ENCODE data around the gene MRPL55.

Gene MRPL55

DNA sequence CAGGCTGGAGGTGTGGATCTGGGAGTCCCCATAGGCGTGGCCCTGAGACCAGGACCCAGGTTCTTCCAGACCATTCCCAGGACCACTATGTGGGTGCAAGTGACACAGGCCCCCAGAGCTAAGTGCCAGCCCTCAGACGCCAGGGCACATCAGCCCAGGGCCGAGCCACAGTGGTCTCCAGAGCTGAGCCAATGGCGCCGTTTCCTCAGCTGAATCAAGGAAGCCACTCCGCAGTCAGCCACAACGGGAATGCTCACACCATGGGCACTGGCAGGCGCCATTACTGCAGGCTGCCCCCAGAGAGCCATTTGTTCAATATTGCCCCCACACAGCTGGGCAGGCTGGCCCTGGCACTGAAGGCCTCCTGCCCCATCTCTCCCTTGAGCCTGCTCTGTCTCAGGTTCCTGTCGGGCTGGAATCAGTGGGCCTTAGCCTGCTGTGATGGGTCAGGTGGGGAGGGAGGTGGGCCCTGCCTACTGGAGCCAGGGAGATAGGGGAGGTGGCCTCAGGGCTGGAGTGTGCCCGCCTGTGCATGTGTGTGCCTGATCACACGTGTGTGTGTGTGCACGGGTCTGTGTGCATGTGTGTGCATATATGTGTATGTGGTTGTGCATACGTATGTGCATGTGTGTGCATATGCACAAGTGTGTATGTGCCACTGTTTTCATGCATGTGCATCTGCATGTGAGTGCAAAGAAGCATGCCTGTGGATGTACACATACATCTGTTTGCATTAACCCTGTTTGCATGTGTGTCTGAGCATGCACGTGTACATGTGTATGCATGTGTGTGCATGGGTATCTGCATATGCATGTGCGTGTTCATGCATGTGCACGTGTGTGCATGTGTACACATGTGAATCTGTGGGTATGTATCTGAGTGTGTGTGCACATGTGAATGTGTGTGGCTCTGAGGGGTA lies 46.8 kb upstream of the MRPL55 start:
- DNase-seq (ENCODE audit: low read depth) = no peak
- TF ChIP-seq, protein P1, sequence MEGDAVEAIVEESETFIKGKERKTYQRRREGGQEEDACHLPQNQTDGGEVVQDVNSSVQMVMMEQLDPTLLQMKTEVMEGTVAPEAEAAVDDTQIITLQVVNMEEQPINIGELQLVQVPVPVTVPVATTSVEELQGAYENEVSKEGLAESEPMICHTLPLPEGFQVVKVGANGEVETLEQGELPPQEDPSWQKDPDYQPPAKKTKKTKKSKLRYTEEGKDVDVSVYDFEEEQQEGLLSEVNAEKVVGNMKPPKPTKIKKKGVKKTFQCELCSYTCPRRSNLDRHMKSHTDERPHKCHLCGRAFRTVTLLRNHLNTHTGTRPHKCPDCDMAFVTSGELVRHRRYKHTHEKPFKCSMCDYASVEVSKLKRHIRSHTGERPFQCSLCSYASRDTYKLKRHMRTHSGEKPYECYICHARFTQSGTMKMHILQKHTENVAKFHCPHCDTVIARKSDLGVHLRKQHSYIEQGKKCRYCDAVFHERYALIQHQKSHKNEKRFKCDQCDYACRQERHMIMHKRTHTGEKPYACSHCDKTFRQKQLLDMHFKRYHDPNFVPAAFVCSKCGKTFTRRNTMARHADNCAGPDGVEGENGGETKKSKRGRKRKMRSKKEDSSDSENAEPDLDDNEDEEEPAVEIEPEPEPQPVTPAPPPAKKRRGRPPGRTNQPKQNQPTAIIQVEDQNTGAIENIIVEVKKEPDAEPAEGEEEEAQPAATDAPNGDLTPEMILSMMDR (IDR thresholded peaks at IDR 0.05; ENCODE audit: low read depth, low read length, missing control alignments) = no peak
- in situ Hi-C loops (cut with HindIII; ENCODE audit: low sequenced_read_pairs) = no loop called here
- no peak overlapping the region for H3K4me3 ChIP-seq (ENCODE audit: low read depth, low read length)

DNA sequence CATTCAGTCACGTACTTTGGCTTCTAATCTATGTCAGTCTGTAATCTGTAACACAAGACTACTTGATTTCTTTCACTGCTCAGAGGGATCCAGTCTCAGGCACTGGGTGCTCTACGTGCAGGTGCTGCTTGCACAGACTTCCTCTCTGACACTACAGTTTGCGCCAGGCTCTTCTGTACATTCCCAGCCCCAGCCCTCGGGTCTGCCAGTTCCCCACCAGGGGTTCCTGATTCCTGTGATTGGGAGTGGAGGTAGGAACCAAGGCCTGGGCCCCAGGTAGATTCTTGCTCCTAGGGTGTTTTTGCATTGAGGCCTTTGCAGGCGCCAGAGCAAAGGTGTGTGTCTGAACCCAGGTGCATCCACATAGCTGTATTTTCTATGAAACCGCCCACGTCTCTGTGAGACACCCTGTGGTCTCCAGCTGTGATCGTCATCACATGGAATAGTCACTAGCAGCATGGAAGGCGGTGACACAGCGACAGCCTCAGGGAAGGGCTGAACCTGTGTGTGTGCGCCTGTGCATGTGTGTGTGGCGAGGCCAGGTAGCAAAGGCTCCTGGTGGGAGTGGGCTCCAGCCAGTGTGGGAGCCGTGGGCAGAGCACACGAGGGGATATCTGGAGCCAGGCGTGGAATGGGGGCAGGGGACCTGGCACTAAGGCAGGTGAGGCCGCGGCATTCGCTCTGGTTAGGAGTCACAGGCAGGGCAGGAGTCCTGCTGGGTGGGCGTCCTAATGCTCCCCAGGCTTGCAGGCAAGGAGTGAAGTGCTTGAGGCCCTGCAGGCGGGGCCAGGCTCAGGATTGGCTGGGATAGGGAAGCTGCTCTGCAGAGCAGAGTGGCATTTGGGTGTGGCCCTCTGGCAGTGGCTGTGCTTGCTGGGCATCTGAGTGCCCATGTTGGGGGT lies 45.8 kb upstream of the MRPL55 start:
- DNase-seq (ENCODE audit: low read depth) = no peak
- TF ChIP-seq, protein P1 (IDR thresholded peaks at IDR 0.05; ENCODE audit: low read depth, low read length, missing control alignments) = no peak
- in situ Hi-C loops (cut with HindIII; ENCODE audit: low sequenced_read_pairs) = no loop called here
- no peak overlapping the region for H3K4me3 ChIP-seq (ENCODE audit: low read depth, low read length)

DNA sequence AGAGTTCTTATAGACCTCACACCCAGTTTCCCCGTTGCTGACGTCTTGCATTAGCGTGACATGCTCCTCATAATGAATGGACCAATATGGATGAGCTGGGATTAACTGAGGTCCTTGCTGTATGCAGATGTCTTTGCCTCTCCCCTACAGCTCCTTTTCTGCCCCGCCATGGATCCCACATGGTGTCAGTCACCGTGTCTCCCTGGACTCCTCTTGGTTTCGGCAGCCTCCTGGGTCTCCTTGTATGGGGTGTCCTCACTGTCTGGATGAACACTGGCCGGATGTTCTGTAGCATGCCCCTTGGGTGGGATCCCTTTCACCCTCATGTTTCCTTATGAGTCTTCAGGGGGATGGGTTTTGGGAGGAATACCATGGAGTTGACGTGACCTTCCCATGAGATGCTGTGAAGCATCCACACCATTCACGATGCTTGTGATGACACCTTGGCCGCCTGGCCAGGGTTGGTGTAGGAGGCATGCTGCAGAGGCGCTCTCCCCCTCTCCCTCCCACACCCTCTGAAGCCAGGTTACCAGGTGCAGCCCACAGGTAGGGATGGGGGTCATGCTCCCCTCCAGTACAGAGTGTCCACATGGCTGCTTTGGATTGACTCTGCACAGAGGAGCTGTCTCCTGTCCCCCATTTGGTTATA lies 45.0 kb upstream of the MRPL55 start:
- no peak for DNase-seq (ENCODE audit: low read depth)

DNA sequence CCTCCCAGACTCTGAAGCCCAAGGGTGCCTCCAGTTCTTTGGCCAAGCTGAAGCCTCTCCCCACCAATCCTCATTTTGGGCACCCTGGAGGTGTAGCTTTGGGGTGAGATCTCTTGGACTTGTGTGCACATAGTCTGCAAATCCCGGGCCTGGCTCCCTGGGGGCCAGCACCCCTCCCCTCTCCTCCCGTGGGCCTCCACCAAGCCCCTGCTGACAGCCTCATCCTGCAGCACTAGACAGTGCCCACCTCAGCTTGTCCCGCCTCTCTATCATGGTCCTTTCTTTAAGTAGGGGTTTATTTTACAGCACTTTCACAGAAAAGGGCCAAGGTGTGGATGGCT lies 43.8 kb upstream of the MRPL55 start:
- TF ChIP-seq, protein P1 (IDR thresholded peaks at IDR 0.05; ENCODE audit: low read depth, low read length, missing control alignments) = no peak
- in situ Hi-C loops (cut with HindIII; ENCODE audit: low sequenced_read_pairs) = no loop called here
- no peak for DNase-seq (ENCODE audit: low read depth)

More for the DNA sequence above, 45.0 kb upstream of the MRPL55 start:
- no peak overlapping the region for H3K4me3 ChIP-seq (ENCODE audit: low read depth, low read length)
- in situ Hi-C loops (cut with HindIII; ENCODE audit: low sequenced_read_pairs) = no loop called here
- TF ChIP-seq, protein P1 (IDR thresholded peaks at IDR 0.05; ENCODE audit: low read depth, low read length, missing control alignments) = no peak

DNA sequence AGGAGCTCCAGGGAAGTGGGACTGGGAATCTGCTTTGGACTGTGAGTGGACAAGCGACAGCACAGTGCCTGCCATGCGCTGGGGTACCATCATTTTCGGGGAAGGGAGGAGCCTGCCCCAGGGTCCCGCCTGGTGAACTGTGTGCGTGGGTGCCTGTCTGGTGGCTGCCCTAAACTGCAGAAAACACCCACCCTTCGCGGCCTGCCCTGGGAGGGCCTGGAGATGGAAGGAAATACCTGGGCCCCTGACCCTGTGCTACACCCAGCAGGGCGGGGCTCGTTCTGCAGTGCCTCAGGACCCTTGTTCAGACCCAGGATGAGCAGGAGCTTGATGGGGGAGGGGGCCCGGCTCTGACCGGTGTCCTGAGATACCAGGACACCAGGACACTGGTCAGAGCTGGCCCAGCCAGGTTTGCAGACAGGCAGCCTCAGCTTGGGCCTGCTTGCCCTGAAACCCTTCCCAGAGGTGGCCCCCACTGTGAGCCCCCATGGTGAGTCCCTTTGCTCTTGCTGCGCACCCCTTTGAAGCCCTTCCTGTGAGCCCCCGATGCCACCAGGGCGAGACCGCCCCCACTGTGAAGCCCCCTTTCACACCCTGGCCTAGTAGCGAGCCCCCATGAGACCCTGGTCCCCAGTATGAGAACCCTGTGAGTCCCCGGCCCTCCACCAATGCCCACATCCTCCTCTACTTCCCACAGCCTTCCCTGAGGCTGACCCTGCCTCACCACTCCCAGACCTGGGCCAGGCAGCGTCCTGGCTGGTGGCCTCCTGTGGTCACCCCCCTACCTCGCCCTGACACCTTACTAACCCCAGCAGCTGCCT lies 43.2 kb upstream of the MRPL55 start:
- H3K4me3 ChIP-seq (ENCODE audit: low read depth, low read length) = no peak overlapping the region
- DNase-seq (ENCODE audit: low read depth) = no peak
- TF ChIP-seq, protein P1 (IDR thresholded peaks at IDR 0.05; ENCODE audit: low read depth, low read length, missing control alignments) = no peak
- in situ Hi-C loops (cut with HindIII; ENCODE audit: low sequenced_read_pairs) = no loop called here

More for the DNA sequence above, 43.8 kb upstream of the MRPL55 start:
- no peak overlapping the region for H3K4me3 ChIP-seq (ENCODE audit: low read depth, low read length)
